ENCODE measurements around the gene DOCK4. TPM values are rescaled to one million over a fixed set of nuclear protein-coding genes. Genes with fewer than 3 reads are reported as not detected.
"Not testable (repeated sequence)": the region's sequence is repeated elsewhere in the genome, so short reads cannot be mapped to it uniquely, and the experiment has no call there.

The DOCK4 gene
- total RNA-seq, 4 donors from 2014 or later = 6.4 to 20.5 (median 9.7) TPM

DNA sequence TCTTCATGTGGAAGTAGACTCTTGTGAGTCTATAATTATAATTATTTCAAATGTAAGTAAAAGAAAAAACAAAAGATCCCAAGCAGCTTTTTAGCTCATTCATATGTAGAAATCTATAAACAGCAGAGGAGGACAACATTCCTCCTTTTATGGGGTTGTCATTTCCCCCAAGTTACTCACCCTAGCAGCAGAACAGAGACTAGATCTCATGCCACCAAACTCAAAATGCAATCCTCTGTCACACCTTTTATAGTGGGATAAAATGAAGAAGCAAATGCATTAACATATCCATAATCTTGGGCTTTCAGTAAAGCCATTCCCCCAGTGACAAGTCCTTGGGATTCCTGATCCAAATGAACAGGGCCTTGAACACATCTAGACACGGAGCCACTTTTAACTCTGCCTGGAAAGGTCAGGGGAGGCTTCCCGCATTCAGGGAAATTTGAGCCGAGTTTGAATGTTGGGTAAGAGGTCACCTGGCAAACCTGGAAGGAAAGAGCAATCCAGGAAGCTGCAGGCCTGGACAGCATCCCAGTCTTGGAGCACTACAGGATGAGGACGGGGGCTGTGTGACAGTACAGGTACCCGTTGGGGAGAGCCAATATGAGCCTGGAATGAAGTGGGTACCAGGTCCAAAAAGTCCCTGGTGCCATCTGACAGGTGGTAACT, 76.4 kb downstream of the DOCK4 start:
- WGBS = 57% methylated on average over 5 of the region's 5 CpGs
- Histone ChIP-seq H3K4me1 (no peaks in the 10 kb centered on the region), H3K27me3 (no peaks in the 10 kb centered on the region), H3K36me3 (no peaks in the 10 kb centered on the region), H3K9me3 (no peaks in the 10 kb centered on the region), H3K4me3 (no peak overlapping the region), H3K27ac (no peak overlapping the region)
- DNase-seq (ENCODE audit: low spot score in 2 of 2) = no peak
- TF ChIP-seq EP300 (IDR thresholded peaks at IDR 0.05) (no peak), POLR2A (IDR thresholded peaks at IDR 0.05) (no peak), POLR2AphosphoS5 (IDR thresholded peaks at IDR 0.05) (no peak)
- TF ChIP-seq, protein P1, sequence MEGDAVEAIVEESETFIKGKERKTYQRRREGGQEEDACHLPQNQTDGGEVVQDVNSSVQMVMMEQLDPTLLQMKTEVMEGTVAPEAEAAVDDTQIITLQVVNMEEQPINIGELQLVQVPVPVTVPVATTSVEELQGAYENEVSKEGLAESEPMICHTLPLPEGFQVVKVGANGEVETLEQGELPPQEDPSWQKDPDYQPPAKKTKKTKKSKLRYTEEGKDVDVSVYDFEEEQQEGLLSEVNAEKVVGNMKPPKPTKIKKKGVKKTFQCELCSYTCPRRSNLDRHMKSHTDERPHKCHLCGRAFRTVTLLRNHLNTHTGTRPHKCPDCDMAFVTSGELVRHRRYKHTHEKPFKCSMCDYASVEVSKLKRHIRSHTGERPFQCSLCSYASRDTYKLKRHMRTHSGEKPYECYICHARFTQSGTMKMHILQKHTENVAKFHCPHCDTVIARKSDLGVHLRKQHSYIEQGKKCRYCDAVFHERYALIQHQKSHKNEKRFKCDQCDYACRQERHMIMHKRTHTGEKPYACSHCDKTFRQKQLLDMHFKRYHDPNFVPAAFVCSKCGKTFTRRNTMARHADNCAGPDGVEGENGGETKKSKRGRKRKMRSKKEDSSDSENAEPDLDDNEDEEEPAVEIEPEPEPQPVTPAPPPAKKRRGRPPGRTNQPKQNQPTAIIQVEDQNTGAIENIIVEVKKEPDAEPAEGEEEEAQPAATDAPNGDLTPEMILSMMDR (IDR thresholded peaks at IDR 0.05) = no peak

DNA sequence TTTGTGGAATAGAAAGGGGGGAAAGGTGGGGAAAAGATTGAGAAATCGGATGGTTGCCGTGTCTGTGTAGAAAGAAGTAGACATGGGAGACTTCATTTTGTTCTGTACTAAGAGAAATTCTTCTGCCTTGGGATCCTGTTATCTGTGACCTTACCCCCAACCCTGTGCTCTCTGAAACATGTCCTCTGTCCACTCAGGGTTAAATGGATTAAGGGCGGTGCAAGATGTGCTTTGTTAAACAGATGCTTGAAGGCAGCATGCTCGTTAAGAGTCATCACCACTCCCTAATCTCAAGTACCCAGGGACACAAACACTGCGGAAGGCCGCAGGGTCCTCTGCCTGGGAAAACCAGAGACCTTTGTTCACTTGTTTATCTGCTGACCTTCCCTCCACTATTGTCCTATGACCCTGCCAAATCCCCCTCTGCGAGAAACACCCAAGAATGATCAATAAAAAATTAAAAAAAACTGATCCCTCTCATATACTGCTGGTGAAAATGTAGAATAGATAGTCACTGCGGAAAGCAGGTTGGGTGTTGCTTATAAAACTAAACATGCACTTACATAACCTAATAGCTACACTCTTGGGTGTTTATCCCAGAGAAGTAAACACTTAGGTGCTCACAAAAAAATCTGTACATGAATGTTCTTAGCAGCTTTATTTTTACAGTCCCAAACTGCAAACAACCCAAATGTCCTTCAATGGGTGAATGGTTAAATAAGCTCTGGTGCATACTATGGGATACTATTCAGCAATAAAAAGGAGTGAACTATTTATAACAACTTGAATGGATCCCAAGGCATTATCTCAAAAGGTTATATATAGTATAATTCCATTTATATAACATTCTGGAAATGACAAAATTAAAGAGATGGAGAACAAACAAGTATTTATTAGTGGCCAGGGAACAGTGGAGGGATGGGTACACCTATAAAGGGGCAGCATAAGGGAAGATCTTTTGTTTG, 77.5 kb downstream of the DOCK4 start:
- H3K36me3 ChIP-seq; H3K4me1 ChIP-seq; DNase-seq (ENCODE audit: low spot score in 2 of 2); H3K4me3 ChIP-seq; H3K27me3 ChIP-seq; H3K9me3 ChIP-seq; H3K27ac ChIP-seq: not testable (repeated sequence)
- 87% methylated on average over 6 of the region's 8 CpGs for WGBS

DNA sequence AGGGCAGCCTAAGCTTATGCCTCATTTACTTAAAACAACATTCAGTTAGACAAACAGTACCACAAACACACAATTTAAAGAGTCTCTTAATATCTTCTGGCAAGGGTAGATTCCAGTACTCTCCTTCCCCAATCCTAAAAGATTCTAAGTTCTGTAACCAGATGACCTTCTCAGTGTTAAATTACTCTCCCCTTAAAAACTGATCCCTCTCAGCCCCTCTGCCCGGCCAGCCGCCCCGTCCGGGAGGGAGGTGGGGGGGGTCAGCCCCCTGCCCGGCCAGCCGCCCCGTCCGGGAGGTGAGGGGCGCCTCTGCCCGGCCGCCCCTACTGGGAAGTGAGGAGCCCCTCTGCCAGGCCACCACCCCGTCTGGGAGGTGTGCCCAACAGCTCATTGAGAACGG, 78.2 kb downstream of the DOCK4 start:
- 93% methylated on average over 13 of the region's 13 CpGs for WGBS
- not testable (repeated sequence) for H3K27ac ChIP-seq; H3K4me3 ChIP-seq; H3K4me1 ChIP-seq; DNase-seq (ENCODE audit: low spot score in 2 of 2); H3K27me3 ChIP-seq; H3K36me3 ChIP-seq; H3K9me3 ChIP-seq

DNA sequence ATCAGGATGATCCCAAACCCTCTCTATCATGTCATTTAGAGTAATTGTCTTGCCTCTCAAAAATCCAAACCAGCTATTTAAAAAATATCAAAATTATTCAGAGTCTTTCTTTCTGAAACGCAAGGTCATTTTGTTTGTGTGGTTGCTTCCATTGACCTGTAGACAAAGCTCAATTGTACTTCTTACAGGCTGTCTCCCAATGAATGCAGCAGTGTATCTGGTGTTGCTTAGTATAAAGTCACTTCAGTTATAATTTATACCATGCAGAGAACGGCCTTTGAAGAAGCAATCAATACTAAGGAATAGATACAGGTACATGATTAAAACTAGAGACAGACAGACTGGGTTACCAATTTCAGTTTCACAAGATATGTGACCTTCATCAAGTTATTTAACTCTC, 80.9 kb downstream of the DOCK4 start:
- H3K9me3 ChIP-seq = no peaks in the 10 kb centered on the region
- H3K27ac ChIP-seq = no peak overlapping the region
- no peak for DNase-seq (ENCODE audit: low spot score in 2 of 2)
- WGBS = 84% methylated on average over 2 of the region's 2 CpGs
- H3K4me3 ChIP-seq = no peak overlapping the region
- TF ChIP-seq POLR2A (IDR thresholded peaks at IDR 0.05) (no peak), EP300 (IDR thresholded peaks at IDR 0.05) (no peak), POLR2AphosphoS5 (IDR thresholded peaks at IDR 0.05) (no peak)
- H3K36me3 ChIP-seq = no peaks in the 10 kb centered on the region
- peaks cover 3% of the 10 kb centered on the region for H3K4me1 ChIP-seq
- H3K27me3 ChIP-seq = no peaks in the 10 kb centered on the region

DNA sequence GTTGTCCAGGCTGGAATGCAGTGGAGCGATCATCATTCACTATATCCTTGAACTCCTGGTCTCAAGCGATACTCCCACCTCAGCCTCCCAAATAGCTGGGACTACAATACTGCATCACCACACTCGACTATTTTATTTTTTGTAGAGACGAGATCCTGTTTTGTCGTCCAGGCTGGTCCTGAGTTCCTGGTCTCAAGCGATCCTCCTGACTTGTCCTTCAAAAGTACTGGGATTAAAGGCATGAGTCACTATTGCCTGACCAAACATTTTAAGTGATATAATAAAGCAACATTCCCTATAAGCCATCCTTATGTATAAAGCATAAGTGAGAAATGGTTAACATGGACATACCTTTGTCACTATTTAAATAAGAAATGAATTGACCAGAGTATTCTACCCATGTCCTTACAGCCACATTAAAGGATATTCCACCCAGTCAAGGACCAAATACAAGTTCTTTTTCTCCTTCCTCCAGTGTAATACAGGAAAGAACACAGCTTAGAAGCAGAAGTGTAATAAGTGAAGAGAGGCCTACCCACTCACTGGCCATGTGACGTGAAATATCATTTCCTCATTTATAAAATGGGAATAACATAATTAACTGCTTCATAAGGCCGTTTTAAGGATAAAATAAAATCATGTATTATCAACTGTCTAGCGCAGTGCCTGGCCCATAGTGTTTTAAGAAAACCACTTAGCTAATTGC, 82.0 kb downstream of the DOCK4 start:
- H3K4me1 ChIP-seq = peaks cover 3% of the 10 kb centered on the region
- no peaks in the 10 kb centered on the region for H3K36me3 ChIP-seq
- DNase-seq (ENCODE audit: low spot score in 2 of 2) = no peak
- no peak overlapping the region for H3K27ac ChIP-seq
- H3K9me3 ChIP-seq = no peaks in the 10 kb centered on the region
- 91% methylated on average over 9 of the region's 9 CpGs for WGBS
- no peak for TF ChIP-seq POLR2A (IDR thresholded peaks at IDR 0.05)
- no peak for TF ChIP-seq POLR2AphosphoS5 (IDR thresholded peaks at IDR 0.05)
- TF ChIP-seq, protein P1 (IDR thresholded peaks at IDR 0.05) = no peak
- TF ChIP-seq EP300 (IDR thresholded peaks at IDR 0.05) = no peak
- H3K4me3 ChIP-seq = no peak overlapping the region
- no peaks in the 10 kb centered on the region for H3K27me3 ChIP-seq

DNA sequence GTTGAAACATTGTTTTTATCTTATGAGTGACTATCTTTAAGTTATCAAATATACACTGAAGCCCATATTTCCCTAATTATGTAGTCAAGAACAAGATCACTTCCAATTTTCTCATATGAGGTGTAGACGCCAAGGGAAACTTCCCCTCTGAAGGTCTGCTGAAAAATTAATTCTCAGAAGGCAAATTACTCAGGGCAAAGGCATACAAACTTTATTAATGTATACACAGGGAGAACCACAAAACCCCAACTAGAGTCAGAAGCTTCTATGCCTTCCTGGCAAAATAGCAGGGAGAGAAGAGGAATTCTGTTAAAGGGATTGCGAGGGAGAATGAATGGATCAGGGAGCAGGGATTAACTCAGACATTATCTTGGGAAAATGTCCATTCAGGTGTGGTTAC, 83.4 kb downstream of the DOCK4 start:
- DNase-seq (ENCODE audit: low spot score in 2 of 2) = no peak
- no peaks in the 10 kb centered on the region for H3K27me3 ChIP-seq
- no peaks in the 10 kb centered on the region for H3K9me3 ChIP-seq
- 93% methylated on average over 2 of the region's 2 CpGs for WGBS
- no peak overlapping the region for H3K27ac ChIP-seq
- H3K4me3 ChIP-seq = no peak overlapping the region
- H3K36me3 ChIP-seq = no peaks in the 10 kb centered on the region
- peaks cover 3% of the 10 kb centered on the region for H3K4me1 ChIP-seq
- no peak for TF ChIP-seq EP300 (IDR thresholded peaks at IDR 0.05)
- TF ChIP-seq, protein P1 (IDR thresholded peaks at IDR 0.05) = no peak
- no peak for TF ChIP-seq POLR2A (IDR thresholded peaks at IDR 0.05)
- TF ChIP-seq POLR2AphosphoS5 (IDR thresholded peaks at IDR 0.05) = no peak
